NB4 (cell line): Measurements from ENCODE around the gene UQCR10.

ENCODE experiments used
- DNase-seq: peaks from one replicate; pipeline ENCODE4 v3.0.0; 2010; ENCODE audit warnings: low read depth
- H3K4me3 ChIP-seq: one replicate; pipeline ENCODE4 v1.5.1; 2011; ENCODE audit warnings: mild to moderate bottlenecking, low read depth, low read length, moderate library complexity
- CTCF ChIP-seq: IDR thresholded peaks from one replicate; pipeline ENCODE4 v1.5.1; 2012; ENCODE audit warnings: low read depth, low read length
- MAX ChIP-seq: IDR thresholded peaks from 2 replicates; pipeline ENCODE4 v1.6.1; 2011; ENCODE audit warnings: low read depth, low read length
- MYC ChIP-seq: IDR thresholded peaks from 2 replicates; pipeline ENCODE4 v1.6.1; 2011; ENCODE audit warnings: low read depth, low read length
- POLR2A ChIP-seq: IDR thresholded peaks from 2 replicates; pipeline ENCODE4 v1.6.1; 2011; ENCODE audit warnings: mild to moderate bottlenecking; ENCODE audit not compliant: insufficient read length; ENCODE audit errors: extremely low read depth

The UQCR10 gene

DNA sequence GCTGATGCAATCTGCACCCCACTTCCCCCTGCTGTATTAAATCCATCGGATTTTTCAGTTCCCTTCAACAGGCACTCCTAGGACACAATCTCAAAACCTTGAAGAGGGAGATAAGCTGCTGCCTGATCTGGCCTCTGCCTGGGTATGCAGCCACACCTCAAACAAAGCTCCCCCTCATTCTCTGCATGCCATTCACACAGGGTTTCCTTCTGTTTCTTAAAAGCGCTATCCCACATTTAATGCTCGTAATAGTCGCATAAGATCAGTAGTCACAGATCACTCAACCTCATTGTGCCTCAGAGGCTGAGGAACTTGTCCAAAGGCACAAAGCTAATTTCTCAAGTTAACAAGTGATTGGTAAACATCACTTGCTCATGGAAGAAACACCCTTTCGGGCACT, 34.0 kb downstream of the UQCR10 start:
- no peak for TF ChIP-seq POLR2A
- no peak for TF ChIP-seq CTCF
- TF ChIP-seq MAX: no peak
- TF ChIP-seq MYC: no peak
- no peak overlapping the region for H3K4me3 ChIP-seq
- no peak for DNase-seq

DNA sequence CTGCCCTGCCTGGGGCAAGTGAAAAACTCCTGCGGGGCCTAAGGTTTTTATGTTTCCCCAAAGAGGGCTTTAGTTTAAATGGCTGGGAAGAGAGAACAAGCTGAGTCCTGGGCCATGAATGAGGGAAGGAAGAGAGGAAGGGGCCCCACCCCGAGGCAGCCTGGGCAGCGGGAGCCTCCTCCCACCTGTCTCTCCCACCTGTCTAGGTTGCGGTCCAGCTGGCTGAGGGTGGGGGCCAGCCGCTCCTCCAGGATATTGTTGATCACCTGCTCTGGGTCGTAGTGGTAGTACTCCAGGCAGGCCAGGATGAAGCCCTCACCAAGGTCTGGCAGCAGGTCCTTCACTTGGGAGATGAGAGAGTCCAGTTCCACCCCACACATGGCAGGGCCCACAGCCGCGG, 34.6 kb downstream of the UQCR10 start:
- TF ChIP-seq POLR2A (no peak), CTCF (no peak), MAX (no peak), MYC (no peak)
- no peak overlapping the region for H3K4me3 ChIP-seq
- DNase-seq: no peak

- no peak for DNase-seq
- no peak overlapping the region for H3K4me3 ChIP-seq
- TF ChIP-seq MYC: no peak
- no peak for TF ChIP-seq POLR2A
- no peak for TF ChIP-seq MAX
Measured at GRCh38 chr22:29803190-29803589, 36.0 kb downstream of the UQCR10 start.

GRCh38 chr22:29804985-29805384, 37.8 kb downstream of the UQCR10 start:
- no peak for TF ChIP-seq CTCF
- no peak for TF ChIP-seq MYC
- no peak for TF ChIP-seq MAX
- no peak for TF ChIP-seq POLR2A
- H3K4me3 ChIP-seq: no peak overlapping the region
- no peak for DNase-seq

- TF ChIP-seq CTCF (no peak), POLR2A (no peak), MAX (no peak), MYC (no peak)
- H3K4me3 ChIP-seq: no peak overlapping the region
- no peak for DNase-seq
Measured at GRCh38 chr22:29806196-29806595, 39.0 kb downstream of the UQCR10 start.

DNA sequence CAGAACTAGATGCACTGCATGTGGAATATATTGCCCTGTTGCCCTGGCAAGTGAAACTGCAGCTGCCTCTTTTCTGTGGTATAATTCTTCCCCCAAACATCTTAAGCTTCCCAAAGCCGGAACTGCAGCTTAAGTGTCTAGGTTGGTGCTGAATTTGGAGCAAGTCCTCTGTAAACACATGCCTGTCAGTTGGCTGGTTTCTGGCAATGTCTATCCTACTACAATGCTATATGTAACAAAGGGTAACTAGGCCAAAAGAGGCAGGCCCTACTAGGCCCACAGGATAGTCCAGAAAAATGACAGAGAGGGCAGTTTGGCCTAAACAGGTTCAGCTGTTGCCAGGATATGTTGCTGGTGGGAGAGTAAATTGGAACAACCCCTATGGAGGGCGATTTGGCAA, 43.0 kb downstream of the UQCR10 start:
- H3K4me3 ChIP-seq: no peak overlapping the region
- TF ChIP-seq CTCF (no peak), MYC (no peak), POLR2A (no peak), MAX (no peak)
- no peak for DNase-seq
